Stomach (tissue), 4 donors: ENCODE data around the gene ALS2CL.

Experiments
- EP300 ChIP-seq: sonication (generic); formaldehyde crosslinking; IDR thresholded peaks from one replicate; pipeline ENCODE4 v1.6.1; 2017; ENCODE audit warnings: antibody characterized with exemption
- POLR2A ChIP-seq, 4 donors: fragments of 450-650 bp; IDR thresholded peaks; one replicate each; pipeline ENCODE4 v1.6.1; 2016; ENCODE audit warnings: antibody characterized with exemption in 4 of 4, control low read depth in 2 of 4, mild to moderate bottlenecking in 1 of 4, moderate library complexity in 1 of 4
- TF ChIP-seq, protein P1 (sequence below), 7 experiments: fragments of 450-650 bp in 4 of 7; fragments of 200-600 bp in 3 of 7; sonication (generic) in 3 of 7; IDR thresholded peaks; one replicate each; pipeline ENCODE4 v1.5.1; 2016 to 2019; ENCODE audit warnings: antibody characterized with exemption in 7 of 7, control low read depth in 2 of 7, mild to moderate bottlenecking in 1 of 7

DNA sequence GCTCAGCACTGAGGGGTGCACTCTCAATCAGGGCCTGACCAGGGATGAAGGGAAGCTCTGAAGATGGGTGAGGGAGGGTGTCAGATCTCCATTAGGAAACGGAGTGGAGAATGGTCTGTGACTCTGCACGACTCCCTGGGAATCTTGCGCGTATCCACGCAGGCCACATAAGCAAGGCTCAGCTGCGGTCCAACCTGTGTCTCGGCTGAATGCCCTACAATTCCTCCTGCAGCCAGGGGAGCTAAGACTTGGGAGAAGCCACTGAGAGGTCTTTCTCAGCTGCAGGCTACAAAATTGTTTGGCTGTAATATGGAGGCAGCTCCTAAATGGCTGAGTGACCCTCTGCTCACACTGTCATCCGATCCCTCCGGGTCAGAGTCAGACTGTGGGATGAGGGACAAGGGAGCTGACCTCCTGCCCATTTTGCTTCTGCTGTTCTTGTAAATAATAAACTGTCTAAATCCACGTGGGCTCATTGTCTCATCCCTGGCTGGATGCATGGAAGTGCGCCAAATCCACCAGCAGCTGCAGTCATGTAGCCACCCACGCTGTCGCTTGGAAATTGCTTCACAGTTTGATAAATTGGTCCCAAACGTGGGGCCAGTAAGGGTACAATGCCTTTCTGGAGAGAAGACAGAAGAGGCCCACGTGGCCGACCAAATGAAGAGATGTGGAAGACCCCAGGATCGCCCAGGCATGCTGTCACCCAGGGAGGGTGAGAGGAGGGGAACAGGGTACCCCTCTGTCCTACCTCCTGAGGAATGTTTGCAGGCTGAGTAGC lies 30.5 kb downstream of the ALS2CL start:
- TF ChIP-seq, protein P1, sequence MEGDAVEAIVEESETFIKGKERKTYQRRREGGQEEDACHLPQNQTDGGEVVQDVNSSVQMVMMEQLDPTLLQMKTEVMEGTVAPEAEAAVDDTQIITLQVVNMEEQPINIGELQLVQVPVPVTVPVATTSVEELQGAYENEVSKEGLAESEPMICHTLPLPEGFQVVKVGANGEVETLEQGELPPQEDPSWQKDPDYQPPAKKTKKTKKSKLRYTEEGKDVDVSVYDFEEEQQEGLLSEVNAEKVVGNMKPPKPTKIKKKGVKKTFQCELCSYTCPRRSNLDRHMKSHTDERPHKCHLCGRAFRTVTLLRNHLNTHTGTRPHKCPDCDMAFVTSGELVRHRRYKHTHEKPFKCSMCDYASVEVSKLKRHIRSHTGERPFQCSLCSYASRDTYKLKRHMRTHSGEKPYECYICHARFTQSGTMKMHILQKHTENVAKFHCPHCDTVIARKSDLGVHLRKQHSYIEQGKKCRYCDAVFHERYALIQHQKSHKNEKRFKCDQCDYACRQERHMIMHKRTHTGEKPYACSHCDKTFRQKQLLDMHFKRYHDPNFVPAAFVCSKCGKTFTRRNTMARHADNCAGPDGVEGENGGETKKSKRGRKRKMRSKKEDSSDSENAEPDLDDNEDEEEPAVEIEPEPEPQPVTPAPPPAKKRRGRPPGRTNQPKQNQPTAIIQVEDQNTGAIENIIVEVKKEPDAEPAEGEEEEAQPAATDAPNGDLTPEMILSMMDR (IDR thresholded peaks at IDR 0.05): no peak
- no peak for TF ChIP-seq EP300
- TF ChIP-seq POLR2A (IDR thresholded peaks at IDR 0.05): no peak
